Right ventricle myocardium superior (tissue), 1 donor: ENCODE data around the gene C12orf75. TPM values are rescaled to one million over a fixed set of nuclear protein-coding genes. Genes with fewer than 3 reads are reported as not detected.
"Not testable (repeated sequence)": the region's sequence is repeated elsewhere in the genome, so short reads cannot be mapped to it uniquely, and the experiment has no call there.

Source experiments
- ATAC-seq: fragments of 200-7000 bp; cut with Tn5 transposase; one replicate; pipeline ENCODE4 v1.9.1; 2020; ENCODE audit warnings: mild to moderate bottlenecking; ENCODE audit not compliant: poor library complexity
- DNase-seq: peaks from one replicate; pipeline ENCODE4 v3.0.0-alpha.2; 2020
- intact Hi-C: fragments of 100-400 bp; cut with DNase I; formaldehyde crosslinking; loops from one replicate; pipeline ENCODE4 v1.11.2; 2022
- total RNA-seq: library from RNA; stranded (reverse); fragmentation: NEBNext Ultra II Directional; extraction: Animal tissue kit (Norgen Biotek cat#: 25700); gene quantifications from one replicate; pipeline ENCODE4 v1.2.1, GENCODE V29; 2021
- donor health status: DM: no; HTN: yes; CAD: no; lungs with severe emphysema.

C12orf75 gene
- total RNA-seq, 1 donor from 2014 or later = 0.97 TPM

GRCh38 chr12:105396983-105397382, 66.5 kb downstream of the C12orf75 start:
- ATAC-seq (no peak), DNase-seq (no peak)
- intact Hi-C loops = no loop called here

- intact Hi-C loops = no loop called here
- no peak for ATAC-seq
- no peak for DNase-seq
Observed at GRCh38 chr12:105398930-105399329, 68.4 kb downstream of the C12orf75 start.

GRCh38 chr12:105399428-105400081, 69.1 kb downstream of the C12orf75 start:
- DNase-seq (no peak), ATAC-seq (no peak)
- intact Hi-C loops = no loop called here

GRCh38 chr12:105400227-105400626, 69.7 kb downstream of the C12orf75 start:
- no peak for DNase-seq
- intact Hi-C loops = no loop called here
- ATAC-seq = no peak

- intact Hi-C loops = no loop called here
Observed at GRCh38 chr12:105401198-105401597, 70.7 kb downstream of the C12orf75 start.

DNA sequence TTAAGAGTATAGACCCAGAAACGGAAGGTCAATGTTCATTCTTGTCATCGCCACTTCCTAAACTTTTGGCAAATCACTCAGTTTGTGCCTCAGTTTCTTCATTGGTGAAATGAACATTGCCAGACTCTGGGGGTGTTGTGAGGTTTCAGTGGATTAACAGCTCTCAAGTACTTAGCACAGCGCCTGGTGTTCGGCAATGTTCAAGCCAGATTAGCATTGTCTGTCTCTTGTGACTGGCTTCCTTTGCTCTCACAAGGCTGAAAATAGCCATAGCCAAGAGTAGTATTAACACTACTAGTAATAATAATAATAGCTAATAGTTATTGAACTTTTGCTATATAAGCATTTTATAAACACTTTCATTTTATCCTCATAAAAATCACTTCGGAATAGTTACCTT, 71.9 kb downstream of the C12orf75 start:
- DNase-seq (no peak), ATAC-seq (no peak)
- intact Hi-C loops = no loop called here

More at GRCh38 chr12:105401198-105401597, 70.7 kb downstream of the C12orf75 start:
- ATAC-seq (no peak), DNase-seq (no peak)

GRCh38 chr12:105403095-105403494, 72.6 kb downstream of the C12orf75 start:
- intact Hi-C loops = no loop called here
- DNase-seq (no peak), ATAC-seq (peak; percentile 61)

GRCh38 chr12:105404134-105404533, 73.6 kb downstream of the C12orf75 start:
- intact Hi-C loops, DNase-seq, ATAC-seq: not testable (repeated sequence)

GRCh38 chr12:105406497-105406896, 76.0 kb downstream of the C12orf75 start:
- intact Hi-C loops = no loop called here
- no peak for DNase-seq
- ATAC-seq = no peak

GRCh38 chr12:105409279-105409678, 78.8 kb downstream of the C12orf75 start:
- ATAC-seq (no peak), DNase-seq (no peak)
- intact Hi-C loops = no loop called here

- intact Hi-C loops = no loop called here
- ATAC-seq (peak; percentile 61), DNase-seq (peak; percentile 68)
Observed at GRCh38 chr12:105409801-105410471, 79.4 kb downstream of the C12orf75 start.

DNA sequence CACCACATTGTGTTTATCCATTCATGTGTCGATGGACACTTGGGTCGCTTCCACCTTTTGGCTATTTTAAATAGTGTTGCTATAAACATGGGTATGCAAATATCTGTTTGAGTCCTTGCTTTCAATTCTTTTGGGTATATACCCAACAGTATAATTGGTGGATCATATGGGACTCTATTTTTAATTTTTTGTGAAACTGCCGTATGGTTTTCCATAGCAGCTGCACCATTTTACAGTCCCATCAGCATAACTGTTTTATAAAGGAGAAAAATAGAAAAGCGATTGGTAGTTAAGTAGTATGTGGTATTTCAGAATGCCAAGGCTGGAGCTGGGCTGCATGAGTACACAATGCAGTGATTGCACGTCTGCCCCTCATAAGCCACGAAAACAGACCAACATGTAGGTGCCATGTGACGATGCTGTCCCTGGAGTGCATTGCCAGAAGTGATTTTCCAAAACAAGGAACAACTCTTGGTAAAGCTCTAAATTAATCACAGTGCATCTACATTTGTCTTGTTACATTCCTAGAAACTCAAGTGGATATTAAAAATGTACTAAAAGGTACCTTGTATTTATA, 83.5 kb downstream of the C12orf75 start:
- DNase-seq (no peak), ATAC-seq (no peak)
- intact Hi-C loops = no loop called here

DNA sequence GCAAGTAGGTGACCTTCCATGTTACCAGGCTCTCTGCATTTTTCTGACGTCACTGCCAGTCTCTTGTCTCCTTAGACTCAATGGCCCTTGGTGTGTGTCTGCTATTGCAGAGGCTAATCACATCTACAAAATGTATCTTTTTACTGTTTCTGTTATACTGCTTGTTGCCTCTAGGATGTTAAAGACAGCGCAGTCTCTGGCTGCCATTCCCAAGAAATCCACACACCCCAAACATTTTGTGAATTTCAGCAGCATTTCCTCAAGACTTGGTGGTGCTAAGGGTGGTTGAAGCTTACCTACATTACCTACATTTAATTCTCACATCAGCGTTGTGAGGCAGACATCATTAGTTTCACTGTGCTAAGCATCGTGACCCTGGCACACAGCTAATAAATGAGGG, 87.2 kb downstream of the C12orf75 start:
- intact Hi-C loops = no loop called here
- ATAC-seq (no peak), DNase-seq (no peak)

- DNase-seq (no peak), ATAC-seq (no peak)
- intact Hi-C loops = no loop called here
Observed at GRCh38 chr12:105418229-105418628, 87.7 kb downstream of the C12orf75 start.

DNA sequence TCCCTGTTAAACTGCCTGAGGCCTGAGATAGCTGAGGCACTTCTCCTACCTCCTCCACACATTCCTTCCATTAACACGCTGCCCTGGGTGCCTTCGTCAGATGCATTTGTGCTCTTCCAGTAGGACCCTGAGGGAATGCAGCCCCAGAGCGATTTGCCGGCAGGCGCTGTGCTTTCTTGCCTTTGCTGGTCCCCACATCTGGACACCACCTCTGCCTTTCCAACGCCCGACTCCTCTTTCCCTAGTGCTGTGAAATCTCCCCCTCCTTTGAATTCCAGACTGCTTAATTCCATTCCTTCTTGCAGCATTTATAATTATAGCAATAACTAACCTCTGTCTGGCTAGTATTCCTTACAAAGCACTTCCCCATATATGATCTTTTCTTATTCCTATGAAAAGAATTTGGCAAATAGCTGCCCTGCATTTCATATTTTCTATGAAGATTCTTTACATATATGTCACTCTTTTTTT, 88.4 kb downstream of the C12orf75 start:
- intact Hi-C loops = no loop called here
- ATAC-seq = no peak
- DNase-seq = no peak

DNA sequence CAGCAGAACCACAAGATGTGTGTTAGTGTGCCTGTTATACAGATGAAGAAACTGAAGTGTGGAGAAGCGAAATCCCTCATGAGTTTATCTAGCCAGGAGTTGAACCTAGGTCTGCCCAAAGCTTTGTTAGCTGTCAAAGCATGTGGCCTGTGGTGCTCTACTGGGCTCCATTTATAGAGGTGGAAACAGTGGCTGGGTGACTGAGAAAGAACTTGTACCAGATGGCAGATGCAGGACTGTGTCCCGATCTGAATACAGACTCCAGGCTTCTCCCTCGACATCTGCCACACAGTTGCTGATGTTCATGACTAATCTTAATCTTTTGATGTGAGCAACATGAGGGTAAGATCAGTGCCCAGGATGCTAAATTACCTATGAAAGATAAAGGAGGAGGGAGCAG, 89.1 kb downstream of the C12orf75 start:
- ATAC-seq (no peak), DNase-seq (no peak)
- intact Hi-C loops = loop anchor here (5.0 kb wide), 2 partner anchors 718 to 788 kb away; partner anchors contain the start of gene NUAK1

DNA sequence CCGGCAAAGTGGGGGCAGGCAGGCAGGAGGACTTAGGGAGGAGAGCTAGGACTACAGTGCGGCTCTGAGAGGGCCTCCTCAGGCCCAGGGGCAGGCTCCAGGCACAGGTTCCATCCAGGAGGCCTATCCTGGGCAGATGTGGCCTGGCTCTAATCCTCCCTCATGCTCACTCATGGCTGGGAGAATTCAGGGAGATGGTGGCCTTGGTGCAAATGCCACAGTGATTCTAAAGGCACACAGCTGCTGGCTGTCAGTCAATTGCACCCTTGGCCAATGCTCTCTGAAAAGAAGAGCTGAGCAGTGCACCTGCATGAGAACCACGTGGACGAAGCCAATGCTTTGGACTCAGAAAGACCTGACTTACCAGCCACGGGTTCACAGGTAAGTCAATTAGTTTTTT, 89.6 kb downstream of the C12orf75 start:
- DNase-seq (no peak), ATAC-seq (no peak)
- intact Hi-C loops = loop anchor here (5.0 kb wide), 2 partner anchors 717 to 787 kb away; partner anchors contain the start of gene NUAK1

DNA sequence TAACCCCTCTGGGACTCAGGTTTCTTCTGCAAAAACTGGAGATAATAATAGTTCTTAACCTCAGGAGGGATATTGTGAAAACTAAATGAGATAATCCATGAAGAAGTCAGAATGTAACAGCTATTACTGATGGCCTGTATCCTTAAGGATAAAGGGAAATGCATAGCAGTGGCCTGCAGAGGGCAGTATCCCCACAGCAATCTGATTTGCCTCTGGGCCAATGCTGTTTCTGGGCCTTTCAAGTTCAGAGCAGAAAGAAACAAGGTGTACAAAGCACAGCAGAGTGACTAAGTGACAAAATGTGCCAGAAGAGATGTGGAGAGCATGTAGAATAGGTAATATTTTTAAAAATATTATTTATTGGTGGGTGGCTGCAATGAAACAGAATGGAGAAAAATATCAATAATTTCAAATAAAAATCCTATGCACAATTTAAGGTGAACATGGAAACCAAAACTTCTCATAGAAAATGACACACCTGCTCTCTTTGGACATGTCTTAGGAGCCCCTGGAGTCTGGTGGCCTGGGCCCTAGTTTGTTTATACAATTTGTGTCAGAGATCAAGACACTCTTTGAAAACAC, 90.3 kb downstream of the C12orf75 start:
- ATAC-seq = peak; percentile 96
- DNase-seq = peak; percentile 68
- intact Hi-C loops = loop anchor here (5.0 kb wide), 2 partner anchors 717 to 787 kb away; partner anchors contain the start of gene NUAK1
